ENCODE measurements around the gene CPT1A.
"Not testable (repeated sequence)": the region's sequence is repeated elsewhere in the genome, so short reads cannot be mapped to it uniquely, and the experiment has no call there.

CPT1A gene

DNA sequence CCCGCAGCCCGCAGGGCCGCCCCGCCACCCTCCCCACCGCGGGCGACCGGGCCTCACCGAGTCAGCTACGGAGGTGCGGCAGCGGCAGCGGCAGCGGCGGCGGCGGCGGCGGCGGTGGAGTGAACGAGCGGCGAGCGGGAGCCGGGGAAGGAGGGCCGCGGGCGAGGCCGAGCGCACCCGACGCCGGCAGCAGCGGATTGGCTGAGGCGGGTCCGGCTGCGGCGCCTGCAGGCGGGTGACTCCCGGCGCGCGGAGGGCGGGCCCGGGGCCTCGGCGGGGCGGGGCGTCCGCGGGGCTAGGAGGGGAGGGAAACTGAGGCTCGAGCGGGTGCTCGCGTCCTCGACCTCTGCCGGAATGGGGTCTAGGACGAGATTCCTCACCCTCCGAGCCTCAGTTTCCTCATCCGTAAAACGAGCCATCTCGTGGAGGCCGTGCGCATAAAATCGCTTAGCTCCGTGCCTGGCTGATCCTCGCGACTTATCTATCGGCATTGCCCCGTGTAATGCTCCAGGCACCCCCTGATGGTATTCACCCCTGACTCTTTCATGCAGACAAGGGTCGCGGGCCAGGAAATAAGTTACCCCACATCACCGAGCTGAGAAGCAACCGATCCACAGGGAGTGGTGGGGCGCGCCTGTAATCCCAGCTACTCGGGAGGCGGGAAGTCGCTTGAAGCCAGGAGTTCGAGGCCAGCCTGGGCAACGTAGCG, at the start of gene CPT1A:
Gene CPT1A (minus strand): TSS at position 199 of the 709 bp plus-strand sequence. CDS start 26,442 bp downstream, outside the sequence.
- DNase-seq, result peak; percentile 38

DNA sequence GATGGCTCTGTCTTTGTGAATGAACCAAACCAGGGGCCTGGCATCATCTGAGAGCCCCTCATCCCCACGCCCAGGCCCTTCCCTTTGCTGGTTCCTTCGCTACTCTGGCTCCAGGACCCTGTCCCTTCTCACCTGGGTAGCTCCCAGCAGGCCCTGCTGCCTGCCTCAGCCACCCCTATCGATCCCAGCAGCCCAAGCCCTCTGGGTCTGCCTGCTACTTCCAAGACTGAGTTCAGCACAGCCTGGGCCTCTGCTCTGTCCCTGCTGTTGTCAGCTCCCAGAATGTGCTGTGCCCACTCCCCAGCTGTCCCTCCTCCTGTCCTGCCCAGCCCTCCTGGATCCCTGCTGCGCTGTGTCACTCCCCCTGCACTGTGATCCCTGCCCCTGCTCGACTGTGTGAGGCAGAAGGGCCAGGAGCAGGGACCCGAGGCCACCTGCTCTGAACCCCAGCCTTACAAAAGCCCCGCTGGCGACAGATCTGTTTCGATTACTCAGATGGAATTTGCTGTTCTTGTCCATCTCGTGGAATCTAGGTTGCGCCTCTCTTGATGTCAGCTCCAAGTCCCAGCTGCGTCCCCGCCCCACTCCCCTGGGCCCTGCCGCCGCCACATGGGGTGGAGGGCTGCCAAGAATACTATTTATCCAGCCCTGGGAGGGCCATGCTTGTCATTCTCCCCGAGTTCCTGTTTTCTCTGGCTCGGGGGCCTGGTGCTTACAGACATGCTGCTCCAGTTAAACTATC, 48.9 kb upstream of the CPT1A start:
- no peak for DNase-seq

DNA sequence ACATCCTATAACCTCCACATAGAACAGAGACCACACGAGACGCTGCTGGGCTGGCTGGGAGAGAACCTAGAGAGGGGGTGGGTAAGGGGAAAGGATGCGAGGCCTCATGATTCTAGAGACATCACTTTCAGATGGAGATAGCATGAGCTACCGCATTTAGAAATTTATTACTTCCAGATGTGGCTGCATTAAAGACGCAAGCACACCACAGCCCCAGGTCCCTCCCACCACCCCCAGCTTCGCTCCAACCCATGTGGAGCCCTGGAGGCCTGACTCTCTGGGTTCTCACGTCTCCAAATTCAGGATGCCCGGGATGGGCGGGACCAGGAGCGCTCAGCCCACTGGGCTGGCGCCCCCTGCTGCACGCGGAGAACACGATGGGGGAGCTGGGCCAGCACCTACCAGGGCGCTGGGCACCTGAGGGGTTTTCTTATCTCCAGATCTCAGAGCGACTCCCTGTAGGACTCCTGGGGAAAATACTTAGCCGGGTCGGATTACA, 48.3 kb upstream of the CPT1A start:
- no peak for DNase-seq

DNA sequence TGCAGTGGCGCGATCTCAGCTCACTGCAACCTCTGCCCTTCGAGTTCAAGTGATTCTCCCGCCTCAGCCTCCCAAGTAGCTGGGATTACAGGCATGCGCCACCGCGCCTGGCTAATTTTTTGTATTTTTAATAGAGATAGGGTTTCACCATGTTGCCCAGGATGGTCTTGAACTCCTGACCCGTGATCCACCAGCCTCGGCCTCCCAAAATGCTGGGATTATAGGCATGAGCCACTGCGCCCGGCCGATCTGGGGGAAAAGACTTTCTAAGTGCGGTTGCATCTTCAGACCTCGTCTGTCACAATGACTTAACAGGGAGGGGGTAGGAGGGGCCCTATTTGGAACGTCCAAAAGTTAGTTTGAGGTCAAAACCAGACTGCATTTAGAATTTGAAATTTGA, 43.1 kb upstream of the CPT1A start:
- DNase-seq, result not testable (repeated sequence)

DNA sequence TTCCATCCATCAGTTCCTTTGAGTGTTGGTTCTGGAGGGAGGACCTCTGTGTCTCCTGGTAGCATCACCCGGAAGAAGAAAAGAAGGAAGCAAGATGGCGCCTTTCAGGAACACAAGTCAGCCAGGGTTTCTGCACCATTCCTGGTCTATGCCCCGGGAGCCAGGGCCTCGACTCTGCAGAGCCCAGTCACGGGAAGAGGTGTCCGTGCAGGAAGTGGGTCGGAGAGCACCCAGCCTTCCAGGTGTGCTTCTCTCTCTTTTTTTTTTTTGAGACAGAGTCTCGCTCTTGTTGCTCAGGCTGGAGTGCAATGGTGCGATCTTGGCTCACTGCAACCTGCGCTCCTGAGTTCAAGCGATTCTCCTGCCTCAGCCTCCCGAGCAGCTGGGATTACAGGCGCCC, 40.7 kb upstream of the CPT1A start:
- no peak for DNase-seq

DNA sequence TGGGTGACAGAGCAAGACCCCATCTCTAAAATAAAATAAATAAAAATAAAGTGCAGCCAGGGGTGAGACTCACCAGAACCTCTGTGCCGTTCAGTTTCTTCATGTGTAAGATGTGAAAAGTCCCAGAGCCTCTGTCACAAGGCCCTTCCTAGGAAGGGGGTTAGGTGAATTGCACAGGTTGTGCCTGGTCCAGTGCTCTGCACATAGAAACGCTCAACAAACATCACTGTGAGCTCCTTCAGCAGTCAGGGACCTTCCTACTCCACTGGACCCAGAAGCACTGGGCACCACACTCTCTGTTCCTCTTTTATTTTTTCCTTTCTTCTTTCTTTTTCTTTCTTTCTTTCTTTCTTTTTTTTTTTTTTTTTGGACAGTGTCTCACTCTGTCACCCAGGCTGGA, 39.6 kb upstream of the CPT1A start:
- no peak for DNase-seq

DNA sequence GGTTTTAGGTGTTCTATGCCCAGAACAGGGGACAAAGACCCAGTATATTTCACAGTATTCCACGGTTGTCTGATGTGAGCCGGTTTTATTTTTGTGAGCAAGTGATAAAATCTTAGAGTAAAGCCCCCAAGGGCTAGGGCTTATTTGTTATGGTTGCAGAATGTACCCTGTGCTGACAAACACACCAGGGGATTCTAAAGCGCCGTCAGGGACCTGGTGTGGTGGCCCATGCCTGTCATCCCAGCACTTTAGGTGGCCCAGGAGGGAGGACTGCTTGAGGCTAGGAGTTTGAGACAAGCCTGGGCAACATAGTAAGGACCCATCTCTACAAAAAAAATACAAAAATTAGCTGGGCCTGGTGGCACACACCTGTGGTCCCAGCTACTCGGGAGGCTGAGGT, 39.1 kb upstream of the CPT1A start:
- no peak for DNase-seq

DNA sequence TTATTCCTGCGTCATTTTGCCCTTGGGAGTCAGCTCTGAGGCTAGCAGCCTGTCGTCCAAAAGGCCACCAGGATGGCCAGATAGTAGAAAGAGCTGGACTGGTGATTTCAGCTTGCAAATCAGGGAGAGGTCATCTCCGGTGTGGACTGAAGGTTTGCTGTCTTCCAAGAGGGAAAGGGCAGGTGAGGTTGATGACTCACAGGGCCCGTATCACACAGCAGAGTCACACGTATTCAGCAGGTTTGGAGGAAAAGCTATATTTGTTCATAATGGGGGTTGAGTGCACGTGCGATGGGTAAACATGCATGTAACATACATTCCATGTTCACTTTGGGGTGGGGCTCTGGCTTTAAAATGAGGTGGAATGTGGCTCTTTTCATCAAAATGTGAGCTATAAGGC, 36.3 kb upstream of the CPT1A start:
- DNase-seq, result no peak

DNA sequence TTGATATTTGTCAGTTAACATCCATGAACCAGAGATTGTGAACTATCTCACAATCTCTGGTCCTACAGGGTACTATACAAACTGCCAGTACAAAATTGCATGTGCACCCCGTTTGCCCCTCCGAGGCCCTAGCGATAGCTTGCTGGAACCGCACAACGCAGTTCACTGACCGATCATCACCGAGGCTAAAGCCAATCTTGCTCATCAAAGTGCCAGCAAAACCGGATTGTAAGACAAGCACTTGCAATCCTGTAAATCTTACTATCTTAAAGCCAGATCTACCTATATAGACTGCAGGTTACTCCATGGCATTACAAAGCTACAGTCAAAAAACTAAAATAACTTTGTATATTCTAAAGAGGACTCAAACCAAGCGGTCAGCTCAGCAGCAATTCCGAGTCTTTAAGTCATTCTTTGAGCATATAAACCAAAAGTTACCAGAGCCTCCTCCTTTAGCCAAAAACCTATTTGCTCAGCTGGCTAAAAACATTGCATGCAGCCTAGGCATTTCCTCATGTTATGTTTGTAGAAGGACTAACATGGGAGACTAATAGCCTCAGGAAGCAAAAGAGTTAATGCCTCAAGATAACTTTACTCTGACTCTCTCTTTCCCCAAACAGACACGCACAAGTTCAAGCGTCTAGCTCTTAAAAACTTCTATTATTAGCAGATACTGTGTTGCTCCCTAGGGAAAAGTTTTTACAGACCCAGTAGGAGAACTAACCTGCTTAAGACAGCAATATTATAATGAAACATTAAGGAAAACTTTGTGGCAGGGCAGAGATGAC, 30.7 kb upstream of the CPT1A start:
- no peak for DNase-seq

DNA sequence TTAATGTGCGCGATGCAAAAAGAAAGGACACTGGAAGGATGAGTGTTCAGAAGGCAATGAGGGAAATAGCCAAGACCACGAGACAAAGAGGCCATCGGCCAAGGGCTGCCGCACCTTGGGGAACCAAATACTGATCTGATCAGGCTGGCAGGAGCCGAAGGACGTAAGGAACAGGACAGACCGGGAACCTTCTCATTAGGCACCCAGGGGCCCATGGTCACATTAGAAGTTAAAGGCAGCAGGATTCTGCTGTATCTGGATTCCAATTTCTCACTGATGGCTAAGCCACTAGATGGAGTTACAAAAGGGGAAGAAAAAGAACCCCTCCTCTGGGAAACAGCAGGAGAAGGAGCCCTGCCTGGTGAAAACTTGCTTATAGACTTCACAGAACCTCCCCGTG, 28.8 kb upstream of the CPT1A start:
- no peak for DNase-seq

DNA sequence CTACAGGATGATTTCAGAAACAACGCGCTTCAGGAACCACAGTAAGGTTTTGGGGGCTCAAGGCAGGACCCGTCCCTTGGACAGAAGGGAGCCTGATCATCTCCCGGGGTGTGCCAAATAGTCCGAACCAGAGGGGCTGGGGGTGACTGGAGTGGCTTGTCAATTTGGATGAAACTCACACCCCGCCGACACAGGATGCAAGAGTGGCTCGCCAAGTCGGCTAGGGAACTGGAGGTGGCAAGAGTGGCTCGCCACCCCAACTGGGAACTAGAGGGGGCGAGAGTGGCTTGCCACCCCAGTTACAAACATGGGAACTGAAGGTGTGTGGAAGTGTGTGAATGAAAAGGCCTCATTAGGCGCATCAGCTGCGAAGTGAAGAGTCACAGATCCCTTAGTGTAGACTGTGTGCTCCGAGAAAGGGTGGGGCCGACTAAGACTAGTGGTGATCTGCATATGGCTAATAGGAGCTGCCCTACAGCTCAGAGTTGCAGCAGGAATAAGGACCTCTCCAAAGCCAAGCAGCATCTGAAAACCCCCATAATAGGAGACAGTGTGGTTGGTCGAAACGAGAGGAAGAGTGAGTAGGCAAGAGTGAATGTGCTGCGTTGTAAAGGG, 26.6 kb upstream of the CPT1A start:
- no peak for DNase-seq

DNA sequence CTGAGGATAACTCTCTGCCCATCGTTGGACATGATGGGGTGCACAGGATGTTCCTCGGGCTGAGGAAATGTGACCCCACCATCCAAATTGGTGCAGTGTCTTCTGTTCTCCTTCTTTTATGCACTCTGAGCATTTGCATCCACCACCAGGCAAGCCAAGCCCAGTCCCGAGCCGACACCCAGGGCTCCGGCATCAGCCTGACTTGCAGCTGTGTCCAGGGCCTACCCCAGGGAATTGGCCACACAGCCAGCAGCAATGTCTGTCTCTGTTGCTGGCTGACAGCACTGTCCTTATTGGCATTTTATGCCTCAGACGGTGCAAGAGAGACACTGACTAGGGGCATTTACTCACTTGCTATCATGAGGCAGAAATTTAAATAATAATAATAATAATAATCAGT, 25.4 kb upstream of the CPT1A start:
- no peak for DNase-seq

DNA sequence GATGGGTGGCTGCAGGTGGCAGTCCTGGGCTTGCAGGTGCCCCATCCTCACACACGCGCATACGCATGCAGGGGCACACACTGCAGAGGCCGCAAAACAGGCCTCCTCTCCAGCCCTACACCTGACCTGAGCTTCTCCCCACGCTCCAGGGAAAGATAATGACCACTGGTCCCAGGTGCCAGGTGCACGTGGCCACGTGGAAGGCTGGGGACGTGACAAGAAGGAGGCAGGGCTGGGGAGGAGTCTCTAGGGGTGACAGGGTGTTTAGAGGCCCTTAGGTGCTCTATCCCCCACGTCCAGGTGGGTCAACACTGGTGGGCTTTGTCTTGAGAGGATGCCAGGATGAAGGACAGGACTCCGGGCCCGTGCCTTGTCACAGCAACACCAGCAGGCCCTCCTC, 23.5 kb upstream of the CPT1A start:
- no peak for DNase-seq

DNA sequence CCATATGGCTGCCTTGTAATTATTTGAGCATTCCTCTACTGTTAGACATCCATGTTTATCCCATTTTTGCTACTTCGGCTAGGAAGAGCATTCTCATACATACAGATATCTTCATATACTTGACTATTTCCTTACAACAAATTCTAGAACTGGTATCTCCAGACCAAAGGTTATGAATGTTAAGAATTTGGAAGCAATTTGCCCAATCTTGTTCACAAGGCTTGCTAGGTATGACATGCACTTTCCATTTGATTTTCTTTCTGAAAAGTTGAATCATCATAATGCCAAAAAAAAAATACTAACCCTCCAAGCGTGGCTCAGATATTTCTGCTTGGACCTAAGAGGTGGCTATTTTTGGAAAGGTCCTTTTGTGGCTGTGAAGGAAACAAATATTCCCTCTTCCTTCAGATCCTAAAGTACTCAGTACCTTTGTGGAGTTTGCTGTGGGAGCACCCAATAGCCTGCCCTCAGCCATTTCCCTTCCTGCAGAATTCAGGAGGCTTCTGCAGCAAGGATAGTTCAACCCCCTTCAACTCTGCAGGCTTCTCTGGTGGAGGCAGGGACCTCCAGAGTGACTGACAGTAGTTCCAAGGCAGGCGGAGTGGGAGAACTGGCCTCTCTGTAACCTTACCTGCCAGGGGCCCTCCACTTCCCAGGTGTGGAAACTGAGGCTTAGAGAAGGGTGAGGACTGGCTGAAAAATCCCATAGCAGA, 22.0 kb upstream of the CPT1A start:
- DNase-seq, result no peak

DNA sequence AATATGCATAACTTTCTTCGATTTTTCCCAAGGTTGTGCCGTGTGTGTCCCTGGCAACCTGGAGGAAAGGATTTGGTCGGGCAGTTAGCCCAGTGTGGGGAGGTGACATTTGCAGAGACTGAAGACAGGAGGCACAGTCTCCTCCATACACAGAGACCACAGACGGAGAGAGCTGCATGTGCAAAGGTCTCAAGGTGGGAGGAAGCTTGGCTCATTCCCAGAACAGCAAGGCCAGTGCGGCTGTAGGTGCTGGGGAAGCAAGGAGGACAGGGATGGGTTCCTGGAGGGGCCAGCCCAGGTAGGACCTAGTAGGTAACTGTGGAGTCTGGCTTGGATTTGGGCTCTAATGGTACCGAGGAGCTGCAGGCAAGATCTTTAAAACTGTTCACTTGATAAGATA, 20.7 kb upstream of the CPT1A start:
- DNase-seq, result no peak

DNA sequence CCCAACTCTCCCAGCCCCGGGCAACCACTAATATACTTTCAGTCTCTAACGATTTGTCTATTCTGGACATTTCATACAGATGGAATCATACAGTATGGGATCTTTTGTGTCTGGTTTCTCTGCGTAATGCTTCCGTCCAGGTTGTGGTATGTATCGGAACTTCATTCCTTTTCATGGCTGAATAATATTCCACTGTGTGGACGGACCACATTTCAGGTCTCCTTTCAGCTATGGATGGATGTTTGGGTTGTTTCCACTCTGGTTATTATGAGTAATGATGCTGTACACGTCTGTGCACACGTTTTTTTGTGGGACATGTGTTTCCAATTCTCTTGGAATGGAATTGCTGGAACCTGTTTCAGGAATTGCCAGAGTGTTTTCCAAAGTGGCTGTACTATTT, 17.4 kb upstream of the CPT1A start:
- DNase-seq, result no peak

DNA sequence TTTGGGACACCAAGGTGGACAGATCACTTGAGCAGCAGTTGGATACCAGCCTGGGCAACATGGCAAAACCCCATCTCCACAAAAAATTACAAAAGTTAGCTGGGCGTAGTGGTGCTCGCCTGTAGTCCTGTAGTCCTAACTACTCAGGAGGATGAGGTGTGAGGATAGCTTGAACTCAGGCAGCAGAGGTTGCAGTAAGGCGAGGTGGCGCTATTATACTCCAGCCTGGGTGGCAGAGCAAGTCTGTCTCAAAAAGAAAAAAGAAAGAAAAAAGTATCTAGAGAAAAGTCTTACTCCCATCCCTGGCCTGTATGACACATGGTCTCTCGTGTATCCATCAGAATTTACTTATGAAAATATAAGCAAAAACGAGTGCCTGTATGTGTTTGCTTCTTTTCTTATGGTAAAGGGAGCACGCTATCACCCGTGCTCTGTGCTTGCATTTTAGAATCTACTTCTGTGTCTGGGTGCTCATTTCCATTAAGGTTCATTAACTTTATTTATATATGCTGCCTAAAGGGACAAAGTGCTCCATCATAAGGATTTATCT, 15.4 kb upstream of the CPT1A start:
- no peak for DNase-seq

DNA sequence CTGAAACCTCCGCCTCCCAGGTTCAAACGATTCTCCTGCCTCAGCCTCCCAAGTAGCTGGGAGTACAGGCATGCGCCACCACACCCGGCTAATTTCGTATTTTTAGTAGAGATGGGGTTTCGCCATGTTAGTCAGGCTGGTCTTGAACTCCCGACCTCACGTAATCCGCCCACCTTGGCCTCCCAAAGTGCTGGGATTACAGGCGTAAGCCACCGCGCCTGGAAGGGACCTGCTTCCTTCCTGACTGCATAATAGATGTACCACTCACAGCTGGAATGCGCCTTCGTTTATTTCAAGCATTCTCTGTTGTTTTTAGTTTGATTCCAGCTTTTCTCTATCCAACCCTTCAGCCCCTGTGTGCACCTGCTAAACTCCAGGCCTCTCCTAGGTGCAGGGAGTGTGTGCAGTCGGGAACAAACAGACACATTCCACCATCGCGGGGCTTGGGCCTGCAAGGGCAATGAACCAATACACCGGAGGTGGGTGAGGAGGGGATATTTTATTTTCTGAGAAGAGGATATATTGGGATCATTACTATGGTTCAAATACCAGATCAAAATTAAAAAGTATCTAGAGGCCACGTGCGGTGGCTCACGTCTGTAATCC, 14.8 kb upstream of the CPT1A start:
- DNase-seq, result not testable (repeated sequence)

DNA sequence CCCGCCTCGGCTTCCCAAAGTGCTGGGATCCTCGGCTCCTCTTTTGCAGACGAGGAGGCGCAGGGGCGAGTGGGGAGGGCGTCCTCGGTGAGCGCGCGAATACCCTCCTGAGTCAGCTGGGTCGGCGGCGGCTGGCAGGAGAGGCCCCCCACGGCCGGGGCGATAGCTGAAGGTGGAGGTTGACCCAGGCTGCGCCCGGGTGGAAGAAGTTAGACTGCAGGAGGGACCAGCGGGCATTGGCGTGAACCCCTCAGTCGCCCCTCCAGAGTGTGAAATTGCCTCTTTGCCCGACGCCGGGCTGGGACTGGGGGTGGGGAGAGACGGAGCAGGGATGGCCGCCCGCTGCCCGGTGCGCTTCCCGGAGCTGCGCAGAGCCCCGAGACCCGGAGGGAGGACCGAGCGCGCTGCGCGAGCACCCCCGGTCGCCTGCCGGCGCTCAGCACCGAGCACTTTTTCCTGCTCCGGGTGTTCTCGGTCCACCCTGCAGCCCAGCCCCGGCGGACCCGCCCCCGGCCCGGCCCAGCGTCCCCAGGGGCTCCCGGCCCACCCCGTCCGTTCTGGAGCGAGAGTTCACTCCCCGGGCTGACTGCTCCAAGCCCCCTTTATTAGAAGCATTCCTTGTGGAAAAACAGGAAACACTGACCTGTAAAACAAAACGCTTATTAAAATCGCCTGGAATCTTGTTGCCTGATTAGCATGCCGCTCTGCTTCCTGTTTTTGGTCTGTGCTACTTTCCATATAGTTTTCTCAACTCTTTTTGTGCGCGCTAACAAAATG, 13.7 kb upstream of the CPT1A start:
- DNase-seq, result no peak

DNA sequence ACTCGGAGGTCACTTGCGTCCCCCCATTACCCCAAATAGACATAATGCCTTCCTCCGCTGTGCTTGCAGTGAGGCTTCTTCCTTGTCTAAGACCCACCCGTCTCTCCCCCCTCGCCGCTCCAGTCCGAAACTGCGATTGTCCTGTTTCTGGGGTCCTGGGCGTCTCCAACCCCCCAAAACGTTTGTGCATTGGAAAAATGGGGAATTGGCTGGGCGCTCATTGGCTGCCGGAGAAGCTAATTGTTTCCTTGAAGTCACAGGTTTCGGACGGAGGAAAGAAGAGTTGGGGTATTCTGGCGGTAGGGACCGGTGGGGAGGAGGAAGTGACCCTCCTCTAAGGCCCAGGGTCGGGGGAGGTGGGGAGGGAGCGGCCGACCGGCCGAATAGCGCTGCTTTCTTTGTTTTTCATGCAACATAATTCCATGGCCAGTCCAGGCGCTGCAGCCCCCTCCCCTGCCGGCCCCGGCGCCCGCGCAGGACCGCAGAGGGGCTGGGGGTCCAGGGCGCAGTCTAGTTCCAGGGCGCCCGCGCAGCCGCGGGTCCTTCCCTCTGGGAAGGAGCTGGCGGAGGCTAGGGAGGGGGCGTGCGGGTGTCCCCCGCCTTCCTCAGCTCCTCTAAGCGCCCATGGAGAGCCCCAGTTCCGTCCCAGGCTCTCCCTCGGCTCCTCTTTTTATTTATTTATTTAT, 12.7 kb upstream of the CPT1A start:
- no peak for DNase-seq

Data from NCI-H1092 (cell line).